SK-N-SH treated with all-trans-retinoic acid at 6 μM for 48 hours (cell line): ENCODE data around the gene DENND4C.

Experiments used
- ATAC-seq: fragments of 200-7000 bp; cut with Tn5 transposase; 3 replicates; pipeline ENCODE4 v1.9.1; 2020; ENCODE audit warnings: mild to moderate bottlenecking, moderate library complexity
- ARNTL ChIP-seq: fragments of 450-650 bp; formaldehyde crosslinking; IDR thresholded peaks from 2 replicates; pipeline ENCODE4 v1.5.0; 2020; ENCODE audit warnings: low read depth, mild to moderate bottlenecking, moderate library complexity, borderline replicate concordance
- CREB5 ChIP-seq: fragments of 250-450 bp; sonication (Bioruptor Pico); IDR thresholded peaks from 2 replicates; pipeline ENCODE4 v1.5.1; 2020; ENCODE audit warnings: low read depth, mild to moderate bottlenecking, moderate library complexity
- CSDC2 ChIP-seq: fragments of 250-450 bp; sonication (Bioruptor Pico); IDR thresholded peaks from 2 replicates; pipeline ENCODE4 v1.5.0; 2020; ENCODE audit warnings: mild to moderate bottlenecking, moderate library complexity
- CSRNP3 ChIP-seq: fragments of 250-450 bp; sonication (Bioruptor Pico); IDR thresholded peaks from 2 replicates; pipeline ENCODE4 v1.5.1; 2021; ENCODE audit warnings: mild to moderate bottlenecking, moderate library complexity
- ESRRG ChIP-seq: fragments of 250-450 bp; sonication (Bioruptor Pico); IDR thresholded peaks from 2 replicates; pipeline ENCODE4 v1.6.1; 2021; ENCODE audit warnings: mild to moderate bottlenecking
- ISL1 ChIP-seq: fragments of 250-450 bp; sonication (Bioruptor Pico); IDR thresholded peaks from 2 replicates; pipeline ENCODE4 v2.1.2; 2022; ENCODE audit warnings: mild to moderate bottlenecking, moderate library complexity
- PATZ1 ChIP-seq: fragments of 250-450 bp; sonication (Bioruptor Pico); IDR thresholded peaks from 2 replicates; pipeline ENCODE4 v1.8.0; 2020; ENCODE audit warnings: mild to moderate bottlenecking, moderate library complexity, borderline replicate concordance
- POU6F1 ChIP-seq: fragments of 250-450 bp; sonication (Bioruptor Pico); IDR thresholded peaks from 2 replicates; pipeline ENCODE4 v1.8.0; 2021; ENCODE audit warnings: low read depth, mild to moderate bottlenecking, moderate library complexity, borderline replicate concordance
- PPARA ChIP-seq: fragments of 250-450 bp; sonication (Bioruptor Pico); IDR thresholded peaks from 2 replicates; pipeline ENCODE4 v1.5.0; 2020; ENCODE audit warnings: mild to moderate bottlenecking, borderline replicate concordance
- RARB ChIP-seq: fragments of 250-450 bp; sonication (Bioruptor Pico); IDR thresholded peaks from 2 replicates; pipeline ENCODE4 v1.8.0; 2021; ENCODE audit warnings: mild to moderate bottlenecking, moderate library complexity
- TOX ChIP-seq: fragments of 250-450 bp; sonication (Bioruptor Pico); IDR thresholded peaks from 2 replicates; pipeline ENCODE4 v1.8.0; 2021; ENCODE audit warnings: mild to moderate bottlenecking, moderate library complexity, borderline replicate concordance
- TSHZ2 ChIP-seq: fragments of 250-450 bp; sonication (Bioruptor Pico); IDR thresholded peaks from 2 replicates; pipeline ENCODE4 v1.5.0; 2020; ENCODE audit warnings: mild to moderate bottlenecking, moderate library complexity
- ZNF565 ChIP-seq: fragments of 450-650 bp; formaldehyde crosslinking; conservative IDR thresholded peaks from 2 replicates; pipeline ENCODE4 v1.5.0; 2020; ENCODE audit warnings: low read depth, mild to moderate bottlenecking, moderate library complexity
- ZNF8 ChIP-seq: fragments of 450-650 bp; formaldehyde crosslinking; IDR thresholded peaks from 2 replicates; pipeline ENCODE4 v1.5.0; 2020; ENCODE audit warnings: mild to moderate bottlenecking, moderate library complexity

DENND4C gene

GRCh38 chr9:19232823-19233194 lies 2.3 kb downstream of the DENND4C start:
- no peak for TF ChIP-seq ZNF565 (CRISPR knock-in tag)
- no peak for TF ChIP-seq CREB5
- no peak for TF ChIP-seq ESRRG (CRISPR knock-in tag)
- TF ChIP-seq TOX (CRISPR knock-in tag) = no peak
- TF ChIP-seq PPARA (CRISPR knock-in tag) = no peak
- no peak for TF ChIP-seq ARNTL (CRISPR knock-in tag)
- no peak for TF ChIP-seq CSRNP3
- no peak for TF ChIP-seq POU6F1 (CRISPR knock-in tag)
- TF ChIP-seq TSHZ2 (CRISPR knock-in tag) = no peak
- TF ChIP-seq CSDC2 = no peak
- ATAC-seq = no peak

- TF ChIP-seq TSHZ2 (CRISPR knock-in tag) = no peak
- no peak for TF ChIP-seq ESRRG (CRISPR knock-in tag)
- no peak for TF ChIP-seq POU6F1 (CRISPR knock-in tag)
- no peak for TF ChIP-seq PATZ1 (CRISPR knock-in tag)
- no peak for TF ChIP-seq ISL1
- TF ChIP-seq TOX (CRISPR knock-in tag) = no peak
- no peak for TF ChIP-seq ZNF8
- no peak for TF ChIP-seq RARB (CRISPR knock-in tag)
- TF ChIP-seq CSDC2 = no peak
- TF ChIP-seq, all 23 proteins: peak for 0
- no peak for ATAC-seq
These were observed 2.9 kb downstream of the DENND4C start for GRCh38 chr9:19233344-19233743.

GRCh38 chr9:19239955-19240354 lies 9.5 kb downstream of the DENND4C start:
- no peak for ATAC-seq

More at GRCh38 chr9:19239955-19240354, 9.5 kb downstream of the DENND4C start:
- no peak for TF ChIP-seq ZNF8
- no peak for TF ChIP-seq ARNTL (CRISPR knock-in tag)
